Smooth muscle cell (in vitro differentiated cells): Measurements from ENCODE around the gene OCA2. TPM values are rescaled to one million over a fixed set of nuclear protein-coding genes. Genes with fewer than 3 reads are reported as not detected.

Experiments used
- DNase-seq: peaks from one replicate; lab custom pipeline; 2025; ENCODE audit not compliant: unreplicated experiment; lab: John Stamatoyannopoulos, UW
- H2AFZ ChIP-seq: fragments of 200-600 bp; sonication (generic); 2 replicates; pipeline ENCODE4 v1.6.0; 2016; ENCODE audit warnings: antibody characterized with exemption, low read depth, mild to moderate bottlenecking
- H3F3A ChIP-seq: fragments of 200-600 bp; sonication (generic); 2 replicates; pipeline ENCODE4 v1.6.0; 2017; ENCODE audit warnings: antibody characterized with exemption, low read depth
- H3K27ac ChIP-seq: fragments of 200-600 bp; sonication (generic); 2 replicates; pipeline ENCODE4 v1.5.1; 2016; ENCODE audit warnings: low read depth, mild to moderate bottlenecking
- H3K27me3 ChIP-seq: fragments of 200-600 bp; sonication (generic); 2 replicates; pipeline ENCODE4 v1.6.1; 2016; ENCODE audit warnings: low read depth, mild to moderate bottlenecking
- H3K36me3 ChIP-seq: fragments of 200-600 bp; sonication (generic); 2 replicates; pipeline ENCODE4 v1.5.1; 2016; ENCODE audit warnings: low read depth
- H3K4me1 ChIP-seq: fragments of 200-600 bp; sonication (generic); 2 replicates; pipeline ENCODE4 v1.5.1; 2016; ENCODE audit warnings: low read depth
- H3K4me2 ChIP-seq: fragments of 200-600 bp; sonication (generic); 2 replicates; pipeline ENCODE4 v1.6.0; 2016; ENCODE audit warnings: mild to moderate bottlenecking
- H3K4me3 ChIP-seq: fragments of 200-600 bp; sonication (generic); 2 replicates; pipeline ENCODE4 v1.5.1; 2016; ENCODE audit warnings: mild to moderate bottlenecking
- H3K79me2 ChIP-seq: fragments of 200-600 bp; sonication (generic); 2 replicates; pipeline ENCODE4 v1.6.0; 2016; ENCODE audit warnings: low read depth, mild to moderate bottlenecking
- H3K9ac ChIP-seq: fragments of 200-600 bp; sonication (generic); 2 replicates; pipeline ENCODE4 v1.6.0; 2016; ENCODE audit warnings: low read depth
- H3K9me3 ChIP-seq: fragments of 200-600 bp; sonication (generic); replicated peaks from 2 replicates; pipeline ENCODE4 v1.5.1; 2016; ENCODE audit warnings: low read depth
- H4K20me1 ChIP-seq: fragments of 200-600 bp; sonication (generic); 2 replicates; pipeline ENCODE4 v1.6.0; 2016; ENCODE audit warnings: low read depth
- CTCF ChIP-seq: fragments of 200-600 bp; sonication (generic); IDR thresholded peaks from 2 replicates; pipeline ENCODE4 v1.5.1; 2017; ENCODE audit warnings: borderline replicate concordance, mild to moderate bottlenecking, antibody characterized with exemption; ENCODE audit not compliant: insufficient read depth, poor library complexity, severe bottlenecking
- WGBS: methylation state at CpG from one replicate; pipeline ENCODE4 v1.1.7; 2016; ENCODE audit warnings: low lambda C conversion rate; 5-methylcytosine and 5-hydroxymethylcytosine counted together
- polyA plus RNA-seq: library from polyadenylated mRNA; unstranded; fragments of >200 nt; fragmentation: Nextera tagmentation; extraction: Ambion mirVana; gene quantifications from 2 replicates; pipeline ENCODE4 v1.2.1, GENCODE V29; 2016
- total RNA-seq: library from RNA; depleted of rRNA; stranded (reverse); fragments of >200 nt; gene quantifications from 2 replicates; pipeline ENCODE4 v1.2.3, GENCODE V29; 2014

OCA2 gene
- total and polyA plus RNA-seq, 2 experiments from 2014 or later = 0.16 TPM; not detected in 1

DNA sequence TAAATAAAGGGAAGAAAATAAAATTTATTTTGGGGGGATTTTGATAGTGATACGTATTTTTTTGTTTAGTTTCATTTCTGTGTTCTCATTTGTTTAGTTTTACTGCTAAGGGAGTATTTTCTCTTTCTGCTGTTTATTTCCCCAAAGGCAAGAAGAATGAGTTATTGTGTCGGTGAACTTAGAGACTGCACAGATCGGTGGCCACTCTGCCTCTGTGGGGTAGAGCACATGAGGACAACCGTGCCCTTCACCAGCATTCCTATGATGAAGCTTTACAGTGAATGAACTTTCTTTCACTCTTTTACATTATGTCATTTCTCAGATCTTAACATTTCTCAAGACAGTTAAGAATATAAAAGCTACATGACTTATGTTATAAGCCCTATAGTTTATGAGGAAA is 214.4 kb downstream of the OCA2 start:
- Histone ChIP-seq H3K27ac (no peak overlapping the region), H3K4me1 (no peaks in the 10 kb centered on the region), H3K4me3 (no peak overlapping the region), H4K20me1 (no peaks in the 10 kb centered on the region), H3K79me2 (no peaks in the 10 kb centered on the region), H3K4me2 (no peak overlapping the region), H3K9ac (no peak overlapping the region), H2AFZ (no peak overlapping the region), H3K9me3 (no peaks in the 10 kb centered on the region), H3K36me3 (no peaks in the 10 kb centered on the region), H3K27me3 (no peaks in the 10 kb centered on the region), H3F3A (no peaks in the 10 kb centered on the region)
- 92% methylated on average over 4 of the region's 4 CpGs for WGBS
- TF ChIP-seq CTCF = no peak
- DNase-seq = no peak

DNA sequence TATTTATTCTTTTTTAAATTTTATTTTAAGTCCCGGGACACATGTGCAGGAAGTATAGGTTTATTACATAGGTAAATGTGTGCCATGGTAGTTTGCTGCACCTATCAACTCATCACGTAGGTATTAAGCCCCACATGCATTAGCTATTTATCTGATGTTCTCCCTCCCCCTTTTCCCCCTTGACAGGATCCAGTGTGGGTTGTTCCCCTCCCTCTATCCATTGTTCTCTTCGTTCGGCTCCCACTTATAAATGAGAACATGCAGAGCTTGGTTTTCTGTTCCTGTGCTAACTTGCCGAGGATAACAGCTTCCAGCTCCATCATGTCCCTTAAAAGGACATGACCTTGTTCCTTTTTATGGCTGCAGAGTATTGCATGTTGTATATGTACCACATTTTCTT is 220.3 kb downstream of the OCA2 start:
- no peak for DNase-seq
- H3K36me3 ChIP-seq = no peaks in the 10 kb centered on the region
- no peak overlapping the region for H2AFZ ChIP-seq
- 63% methylated on average over 5 of the region's 5 CpGs for WGBS
- H3K27me3 ChIP-seq = no peaks in the 10 kb centered on the region
- no peak for TF ChIP-seq CTCF
- no peaks in the 10 kb centered on the region for H3K4me1 ChIP-seq
- no peak overlapping the region for H3K4me3 ChIP-seq
- no peak overlapping the region for H3K27ac ChIP-seq
- H3K9me3 ChIP-seq = no peaks in the 10 kb centered on the region
- H3K79me2 ChIP-seq = no peaks in the 10 kb centered on the region
- no peaks in the 10 kb centered on the region for H4K20me1 ChIP-seq
- no peaks in the 10 kb centered on the region for H3F3A ChIP-seq
- no peak overlapping the region for H3K9ac ChIP-seq
- H3K4me2 ChIP-seq = no peak overlapping the region

GRCh38 chr15:27873828-27874227 is 225.3 kb downstream of the OCA2 start:
- Histone ChIP-seq H3K9me3 (no peaks in the 10 kb centered on the region), H3F3A (no peaks in the 10 kb centered on the region), H3K27ac (no peak overlapping the region), H4K20me1 (no peaks in the 10 kb centered on the region), H3K36me3 (no peaks in the 10 kb centered on the region), H3K4me2 (no peak overlapping the region), H3K27me3 (no peaks in the 10 kb centered on the region), H2AFZ (no peak overlapping the region), H3K79me2 (no peaks in the 10 kb centered on the region), H3K4me3 (no peak overlapping the region), H3K9ac (no peak overlapping the region), H3K4me1 (no peaks in the 10 kb centered on the region)
- DNase-seq = no peak
- no peak for TF ChIP-seq CTCF

DNA sequence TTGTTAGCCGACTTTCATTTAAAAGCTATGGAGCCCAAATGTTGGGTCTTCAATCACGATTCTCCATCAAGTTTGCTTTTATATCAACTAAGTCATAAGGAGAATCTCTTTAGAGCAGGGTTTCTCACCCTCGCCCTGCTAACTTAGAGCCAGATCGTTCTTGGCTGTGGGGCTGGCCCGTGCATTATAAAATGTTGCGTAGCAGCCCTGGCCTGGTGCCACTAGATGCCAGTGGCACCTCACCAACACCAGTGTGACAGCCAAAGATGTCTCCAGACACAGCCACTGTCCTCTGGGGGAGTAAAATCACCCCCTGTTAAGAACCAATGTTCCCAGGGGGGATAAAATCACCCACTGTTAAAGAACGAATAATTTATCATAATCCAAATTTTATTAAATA is 226.1 kb downstream of the OCA2 start:
- WGBS = 91% methylated on average over 7 of the region's 7 CpGs
- H3K27ac ChIP-seq = no peak overlapping the region
- DNase-seq = no peak

More for the DNA sequence above, 226.1 kb downstream of the OCA2 start:
- no peak for TF ChIP-seq CTCF
- Histone ChIP-seq H2AFZ (no peak overlapping the region), H3K4me3 (no peak overlapping the region), H3K4me1 (no peaks in the 10 kb centered on the region), H3K9me3 (no peaks in the 10 kb centered on the region), H3K79me2 (no peaks in the 10 kb centered on the region), H3K36me3 (no peaks in the 10 kb centered on the region), H3K4me2 (no peak overlapping the region), H3K27me3 (no peaks in the 10 kb centered on the region), H4K20me1 (no peaks in the 10 kb centered on the region), H3K9ac (no peak overlapping the region), H3F3A (no peaks in the 10 kb centered on the region)
